Kasumi-1 (cell line): ENCODE data around the gene ELP2.
"Not testable (repeated sequence)": the region's sequence is repeated elsewhere in the genome, so short reads cannot be mapped to it uniquely, and the experiment has no call there.

Source experiments
- DNase-seq, 2 experiments: peaks; one replicate each; lab custom pipeline; 2025; lab: John Stamatoyannopoulos, UW

ELP2 gene

GRCh38 chr18:36187826-36188721, 58.4 kb downstream of the ELP2 start:
- DNase-seq = no peak

- no peak for DNase-seq
Observed at GRCh38 chr18:36188916-36189315, 59.2 kb downstream of the ELP2 start.

GRCh38 chr18:36189486-36189885, 59.8 kb downstream of the ELP2 start:
- DNase-seq = no peak

GRCh38 chr18:36191286-36191685, 61.6 kb downstream of the ELP2 start:
- no peak for DNase-seq

- DNase-seq = no peak
Observed at GRCh38 chr18:36191711-36192110, 62.0 kb downstream of the ELP2 start.

- no peak for DNase-seq
Observed at GRCh38 chr18:36194600-36195315, 65.1 kb downstream of the ELP2 start.

GRCh38 chr18:36195427-36196122, 65.9 kb downstream of the ELP2 start:
- no peak for DNase-seq

GRCh38 chr18:36196238-36196995, 66.7 kb downstream of the ELP2 start:
- no peak for DNase-seq

GRCh38 chr18:36197511-36198166, 67.9 kb downstream of the ELP2 start:
- DNase-seq = no peak

- DNase-seq = no peak
Observed at GRCh38 chr18:36199691-36200295, 70.1 kb downstream of the ELP2 start.

- no peak for DNase-seq
Observed at GRCh38 chr18:36200354-36200771, 70.7 kb downstream of the ELP2 start.

- no peak for DNase-seq
Observed at GRCh38 chr18:36201765-36202164, 72.1 kb downstream of the ELP2 start.

- no peak for DNase-seq
Observed at GRCh38 chr18:36203360-36203895, 73.7 kb downstream of the ELP2 start.

- DNase-seq = no peak
Observed at GRCh38 chr18:36205166-36205565, 75.5 kb downstream of the ELP2 start.

- no peak for DNase-seq
Observed at GRCh38 chr18:36207303-36207702, 77.6 kb downstream of the ELP2 start.

GRCh38 chr18:36207969-36208368, 78.3 kb downstream of the ELP2 start:
- DNase-seq = not testable (repeated sequence)

- DNase-seq = no peak
Observed at GRCh38 chr18:36211612-36212065, 81.9 kb downstream of the ELP2 start.

GRCh38 chr18:36212301-36213171, 82.8 kb downstream of the ELP2 start:
- DNase-seq = no peak

- DNase-seq = no peak
Observed at GRCh38 chr18:36214811-36215210, 85.1 kb downstream of the ELP2 start.
